OCI-LY3 (cell line): ENCODE data around the gene TP53.

ENCODE experiments used
- H2AFZ ChIP-seq: fragments of 200-600, 300-600 bp; shearing (Covaris generic); 2 replicates; pipeline ENCODE4 v1.6.0; 2014; ENCODE audit warnings: antibody characterized with exemption, low read depth, low read length
- H3K27ac ChIP-seq: fragments of 200-600, 300-600 bp; sonication (generic); 2 replicates; pipeline ENCODE4 v1.5.1; 2014; ENCODE audit warnings: mild to moderate bottlenecking, low read length, moderate library complexity, mixed read lengths
- H3K27me3 ChIP-seq: fragments of 200-600, 300-600 bp; sonication (generic); 2 replicates; pipeline ENCODE4 v1.6.1; 2014; ENCODE audit warnings: low read depth, low read length, mixed read lengths
- H3K36me3 ChIP-seq: fragments of 200-600, 300-600 bp; sonication (generic); replicated peaks from 2 replicates; pipeline ENCODE3; 2014; ENCODE audit warnings: low read depth, low read length, mixed read lengths
- H3K4me1 ChIP-seq: fragments of 300-600, 200-600 bp; sonication (generic); 2 replicates; pipeline ENCODE4 v1.6.1; 2014; ENCODE audit warnings: low read length, mixed read lengths
- H3K4me2 ChIP-seq: fragments of 200-600, 300-600 bp; sonication (generic); 2 replicates; pipeline ENCODE4 v1.6.1; 2014; ENCODE audit warnings: low read length, mixed read lengths
- H3K4me3 ChIP-seq: fragments of 300-600, 200-600 bp; sonication (generic); 2 replicates; pipeline ENCODE4 v1.5.1; 2014; ENCODE audit warnings: antibody characterized with exemption, mild to moderate bottlenecking, low read length, moderate library complexity
- H3K79me2 ChIP-seq: fragments of 300-600, 200-600 bp; shearing (Covaris generic); 2 replicates; pipeline ENCODE4 v1.6.1; 2014; ENCODE audit warnings: mild to moderate bottlenecking, low read length, mixed read lengths
- H3K9ac ChIP-seq: fragments of 300-600, 200-600 bp; shearing (Covaris generic); 2 replicates; pipeline ENCODE4 v1.6.0; 2014; ENCODE audit warnings: mild to moderate bottlenecking, low read length, moderate library complexity
- H3K9me3 ChIP-seq: fragments of 200-600, 300-600 bp; shearing (Covaris generic); 2 replicates; pipeline ENCODE4 v1.6.1; 2014; ENCODE audit warnings: low read length, mixed read lengths; ENCODE audit not compliant: insufficient read depth
- H4K20me1 ChIP-seq: fragments of 200-600, 300-600 bp; sonication (generic); 2 replicates; pipeline ENCODE4 v1.6.1; 2016; ENCODE audit warnings: low read length, mixed read lengths; ENCODE audit not compliant: insufficient read depth
- EZH2phosphoT487 ChIP-seq: fragments of 200-600 bp; shearing (Covaris generic); IDR thresholded peaks from 2 replicates; pipeline ENCODE4 v1.6.1; 2018; ENCODE audit warnings: antibody characterized with exemption, mixed run types, low read depth
- TF ChIP-seq, protein P1 (sequence below): fragments of 200-600, 300-600 bp; sonication (generic); IDR thresholded peaks from 2 replicates; pipeline ENCODE4 v1.5.1; 2014; ENCODE audit warnings: antibody characterized with exemption, low read length, low read depth

Gene TP53

DNA sequence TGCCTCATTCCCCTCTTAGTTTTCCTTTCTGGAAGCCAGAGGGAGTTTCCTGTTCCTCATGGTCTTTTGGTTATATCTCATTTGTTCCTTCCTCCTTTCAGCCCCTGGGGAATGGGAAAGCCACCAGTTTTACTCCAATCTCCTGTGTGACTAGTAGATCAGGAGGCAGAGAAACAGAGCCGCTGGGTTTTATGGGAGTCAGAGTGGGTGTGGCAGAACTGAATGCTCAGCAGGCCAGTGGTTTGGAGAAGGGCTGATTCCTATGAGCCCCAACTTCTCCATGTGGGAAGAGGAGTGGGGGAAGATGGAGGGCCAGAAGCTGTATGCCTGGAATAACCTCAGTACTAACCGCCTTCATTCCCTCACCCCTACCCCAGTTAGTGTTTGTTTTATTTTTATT is 34.3 kb upstream of the TP53 start:
- TF ChIP-seq, protein P1, sequence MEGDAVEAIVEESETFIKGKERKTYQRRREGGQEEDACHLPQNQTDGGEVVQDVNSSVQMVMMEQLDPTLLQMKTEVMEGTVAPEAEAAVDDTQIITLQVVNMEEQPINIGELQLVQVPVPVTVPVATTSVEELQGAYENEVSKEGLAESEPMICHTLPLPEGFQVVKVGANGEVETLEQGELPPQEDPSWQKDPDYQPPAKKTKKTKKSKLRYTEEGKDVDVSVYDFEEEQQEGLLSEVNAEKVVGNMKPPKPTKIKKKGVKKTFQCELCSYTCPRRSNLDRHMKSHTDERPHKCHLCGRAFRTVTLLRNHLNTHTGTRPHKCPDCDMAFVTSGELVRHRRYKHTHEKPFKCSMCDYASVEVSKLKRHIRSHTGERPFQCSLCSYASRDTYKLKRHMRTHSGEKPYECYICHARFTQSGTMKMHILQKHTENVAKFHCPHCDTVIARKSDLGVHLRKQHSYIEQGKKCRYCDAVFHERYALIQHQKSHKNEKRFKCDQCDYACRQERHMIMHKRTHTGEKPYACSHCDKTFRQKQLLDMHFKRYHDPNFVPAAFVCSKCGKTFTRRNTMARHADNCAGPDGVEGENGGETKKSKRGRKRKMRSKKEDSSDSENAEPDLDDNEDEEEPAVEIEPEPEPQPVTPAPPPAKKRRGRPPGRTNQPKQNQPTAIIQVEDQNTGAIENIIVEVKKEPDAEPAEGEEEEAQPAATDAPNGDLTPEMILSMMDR = no peak
- TF ChIP-seq EZH2phosphoT487 = no peak

DNA sequence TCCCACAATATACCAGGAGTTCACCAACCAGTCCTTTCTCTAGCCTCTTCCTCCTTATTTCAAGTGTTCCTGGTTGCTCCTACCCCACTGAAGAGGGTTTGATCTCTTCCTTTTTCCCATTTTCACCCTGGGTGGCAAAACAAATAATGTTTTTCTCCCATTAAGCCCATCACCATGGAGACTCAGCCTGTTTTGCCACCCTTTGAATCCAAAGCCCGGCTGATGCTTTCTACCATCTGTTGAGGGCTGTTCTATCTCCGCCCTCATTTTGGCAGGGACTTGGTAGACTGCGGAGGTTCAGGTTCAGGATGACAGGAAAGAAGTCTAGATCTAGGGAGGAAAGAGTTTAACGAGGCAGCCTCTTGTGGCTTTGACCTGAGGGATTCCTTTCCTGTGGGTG is 32.8 kb upstream of the TP53 start:
- Histone ChIP-seq H3K4me3 (no peak overlapping the region), H3K9ac (no peak overlapping the region), H3K4me2 (no peak overlapping the region), H3K79me2 (no peaks in the 10 kb centered on the region), H3K27me3 (peaks cover 48% of the 10 kb centered on the region), H3K4me1 (peaks cover 9% of the 10 kb centered on the region), H3K36me3 (no peaks in the 10 kb centered on the region), H3K9me3 (no peaks in the 10 kb centered on the region), H4K20me1 (no peaks in the 10 kb centered on the region), H3K27ac (no peak overlapping the region), H2AFZ (no peak overlapping the region)
- no peak for TF ChIP-seq EZH2phosphoT487
- TF ChIP-seq, protein P1 = no peak

More for the DNA sequence above, 34.3 kb upstream of the TP53 start:
- Histone ChIP-seq H3K4me1 (peaks cover 3% of the 10 kb centered on the region; the same call in 1 of the 2 replicates), H3K79me2 (no peaks in the 10 kb centered on the region), H3K9me3 (no peaks in the 10 kb centered on the region), H3K36me3 (no peaks in the 10 kb centered on the region), H2AFZ (no peak overlapping the region), H3K27me3 (peaks cover 33% of the 10 kb centered on the region), H3K4me3 (no peak overlapping the region), H3K4me2 (no peak overlapping the region), H3K27ac (no peak overlapping the region), H3K9ac (no peak overlapping the region), H4K20me1 (no peaks in the 10 kb centered on the region)

DNA sequence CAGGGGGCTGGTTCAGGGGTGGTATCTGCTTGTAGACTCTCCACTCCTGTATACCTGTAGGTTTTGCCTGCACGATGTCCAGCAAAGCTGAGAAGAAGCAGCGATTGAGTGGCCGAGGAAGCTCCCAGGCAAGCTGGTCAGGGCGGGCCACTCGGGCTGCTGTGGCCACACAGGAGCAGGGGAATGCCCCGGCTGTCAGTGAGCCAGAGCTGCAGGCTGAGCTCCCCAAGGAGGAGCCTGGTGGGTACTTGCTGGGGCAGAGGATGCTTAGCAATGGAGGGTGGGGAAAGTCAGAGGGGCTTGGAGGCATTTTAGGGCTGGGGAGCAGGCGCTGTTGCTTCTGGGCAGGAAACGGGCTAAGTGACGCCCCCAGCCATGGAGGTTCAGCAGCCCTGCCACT is 32.4 kb upstream of the TP53 start:
- H4K20me1 ChIP-seq = no peaks in the 10 kb centered on the region
- TF ChIP-seq, protein P1 = no peak
- TF ChIP-seq EZH2phosphoT487 = no peak
- no peak overlapping the region for H3K9ac ChIP-seq
- H3K79me2 ChIP-seq = no peaks in the 10 kb centered on the region
- peaks cover 9% of the 10 kb centered on the region for H3K4me1 ChIP-seq
- no peaks in the 10 kb centered on the region for H3K9me3 ChIP-seq
- H3K27ac ChIP-seq = no peak overlapping the region
- no peak overlapping the region for H2AFZ ChIP-seq
- peaks cover 49% of the 10 kb centered on the region for H3K27me3 ChIP-seq
- no peak overlapping the region for H3K4me3 ChIP-seq
- no peak overlapping the region for H3K4me2 ChIP-seq
- H3K36me3 ChIP-seq = no peaks in the 10 kb centered on the region

DNA sequence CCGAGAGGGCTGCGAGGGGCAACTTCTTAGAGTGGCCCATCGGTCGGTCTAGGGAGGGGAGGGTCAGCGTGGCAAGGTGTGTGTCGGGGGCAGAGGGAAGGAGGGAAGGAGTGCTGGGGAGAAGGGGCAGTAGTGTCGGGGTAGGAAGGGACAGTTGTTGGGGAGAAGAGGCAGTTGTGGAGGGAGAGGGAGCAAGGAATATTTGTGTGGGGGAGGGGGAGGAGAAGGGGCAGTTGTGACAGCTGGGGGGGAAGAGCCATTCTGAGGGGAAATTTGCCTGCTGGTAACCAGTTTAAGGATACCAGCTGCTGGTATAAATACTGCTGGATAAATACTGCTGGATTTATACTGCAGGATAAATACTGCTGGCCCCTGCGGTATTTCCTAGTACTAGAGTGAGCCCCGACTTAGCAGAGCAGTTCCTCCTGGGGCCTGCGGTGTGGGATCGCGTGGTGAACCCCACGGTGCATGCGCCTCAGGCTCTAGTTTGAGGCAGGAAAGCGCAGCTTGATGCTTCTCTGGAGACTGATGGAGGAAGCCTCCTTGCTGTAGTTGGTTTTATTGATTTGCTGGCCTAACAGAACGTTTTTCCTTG is 30.6 kb upstream of the TP53 start:
- Histone ChIP-seq H3K4me1 (peaks cover 9% of the 10 kb centered on the region), H3K4me2 (peak overlapping the region; percentile 95), H2AFZ (peak overlapping the region; percentile 46; the same call in 1 of the 2 replicates), H3K9me3 (no peaks in the 10 kb centered on the region), H3K36me3 (no peaks in the 10 kb centered on the region), H3K4me3 (peak overlapping the region; percentile 83), H3K79me2 (no peaks in the 10 kb centered on the region), H3K9ac (peak overlapping the region; percentile 57; the same call in 1 of the 2 replicates), H4K20me1 (no peaks in the 10 kb centered on the region), H3K27ac (no peak overlapping the region), H3K27me3 (peaks cover 50% of the 10 kb centered on the region)
- TF ChIP-seq EZH2phosphoT487 = no peak
- TF ChIP-seq, protein P1 = no peak
